Neutrophil (primary cell): ENCODE measurements around the gene TMPO.
"Not testable (repeated sequence)": the region's sequence is repeated elsewhere in the genome, so short reads cannot be mapped to it uniquely, and the experiment has no call there.

Experiments used
- H3K27ac ChIP-seq: fragments of 200-600 bp; sonication (generic); 2 replicates; pipeline ENCODE4 v1.5.1; 2016; ENCODE audit warnings: mild to moderate bottlenecking, moderate library complexity
- H3K27me3 ChIP-seq: fragments of 200-600 bp; sonication (generic); 2 replicates; pipeline ENCODE4 v1.6.0; 2016; ENCODE audit warnings: mild to moderate bottlenecking
- H3K36me3 ChIP-seq: fragments of 200-600 bp; sonication (generic); 2 replicates; pipeline ENCODE4 v1.5.1; 2017
- H3K4me1 ChIP-seq, 2 experiments: fragments of 200-600 bp in 1 of 2; sonication (generic) in 1 of 2; 1 replicate in 1 of 2; 2 replicates in 1 of 2; pipeline versions ENCODE4 v1.5.1 to v1.6.1; 2013 to 2016; ENCODE audit warnings: low read depth in 1 of 2, low read length in 1 of 2, mild to moderate bottlenecking in 1 of 2, moderate library complexity in 1 of 2; ENCODE audit not compliant: control insufficient read depth in 1 of 2, insufficient read depth in 1 of 2
- H3K4me3 ChIP-seq, 2 experiments: fragments of 200-600 bp in 1 of 2; sonication (generic) in 1 of 2; 1 replicate in 1 of 2; 2 replicates in 1 of 2; pipeline ENCODE4 v1.5.1; 2013 to 2016; ENCODE audit warnings: low read depth in 1 of 2, low read length in 1 of 2, mild to moderate bottlenecking in 1 of 2, moderate library complexity in 1 of 2
- H3K9me3 ChIP-seq: fragments of 200-600 bp; sonication (generic); 2 replicates; pipeline ENCODE4 v1.5.1; 2016
- TF ChIP-seq, protein P1 (sequence below): fragments of 200-600 bp; sonication (generic); IDR thresholded peaks from 2 replicates; pipeline ENCODE4 v1.5.1; 2016; ENCODE audit warnings: antibody characterized with exemption

TMPO gene

GRCh38 chr12:98503592-98504367 lies 11.6 kb upstream of the TMPO start:
- peak overlapping the region; percentile 67 to 71 for H3K4me3 ChIP-seq
- H3K36me3 ChIP-seq = no peaks in the 10 kb centered on the region
- no peaks in the 10 kb centered on the region for H3K27me3 ChIP-seq
- peaks cover 21 to 26% of the 10 kb centered on the region in 2 experiments for H3K4me1 ChIP-seq
- TF ChIP-seq, protein P1, sequence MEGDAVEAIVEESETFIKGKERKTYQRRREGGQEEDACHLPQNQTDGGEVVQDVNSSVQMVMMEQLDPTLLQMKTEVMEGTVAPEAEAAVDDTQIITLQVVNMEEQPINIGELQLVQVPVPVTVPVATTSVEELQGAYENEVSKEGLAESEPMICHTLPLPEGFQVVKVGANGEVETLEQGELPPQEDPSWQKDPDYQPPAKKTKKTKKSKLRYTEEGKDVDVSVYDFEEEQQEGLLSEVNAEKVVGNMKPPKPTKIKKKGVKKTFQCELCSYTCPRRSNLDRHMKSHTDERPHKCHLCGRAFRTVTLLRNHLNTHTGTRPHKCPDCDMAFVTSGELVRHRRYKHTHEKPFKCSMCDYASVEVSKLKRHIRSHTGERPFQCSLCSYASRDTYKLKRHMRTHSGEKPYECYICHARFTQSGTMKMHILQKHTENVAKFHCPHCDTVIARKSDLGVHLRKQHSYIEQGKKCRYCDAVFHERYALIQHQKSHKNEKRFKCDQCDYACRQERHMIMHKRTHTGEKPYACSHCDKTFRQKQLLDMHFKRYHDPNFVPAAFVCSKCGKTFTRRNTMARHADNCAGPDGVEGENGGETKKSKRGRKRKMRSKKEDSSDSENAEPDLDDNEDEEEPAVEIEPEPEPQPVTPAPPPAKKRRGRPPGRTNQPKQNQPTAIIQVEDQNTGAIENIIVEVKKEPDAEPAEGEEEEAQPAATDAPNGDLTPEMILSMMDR = peak; percentile 44
- peak overlapping the region; percentile 88 for H3K27ac ChIP-seq
- no peaks in the 10 kb centered on the region for H3K9me3 ChIP-seq

- Histone ChIP-seq H3K27ac (peak overlapping the region; percentile 88), H3K4me1 (peaks cover 21 to 26% of the 10 kb centered on the region in 2 experiments), H3K9me3 (no peaks in the 10 kb centered on the region), H3K36me3 (no peaks in the 10 kb centered on the region), H3K4me3 (peak overlapping the region; percentile 67 to 71), H3K27me3 (no peaks in the 10 kb centered on the region)
- TF ChIP-seq, protein P1 = no peak
These were observed 11.1 kb upstream of the TMPO start for GRCh38 chr12:98504368-98504617.

DNA sequence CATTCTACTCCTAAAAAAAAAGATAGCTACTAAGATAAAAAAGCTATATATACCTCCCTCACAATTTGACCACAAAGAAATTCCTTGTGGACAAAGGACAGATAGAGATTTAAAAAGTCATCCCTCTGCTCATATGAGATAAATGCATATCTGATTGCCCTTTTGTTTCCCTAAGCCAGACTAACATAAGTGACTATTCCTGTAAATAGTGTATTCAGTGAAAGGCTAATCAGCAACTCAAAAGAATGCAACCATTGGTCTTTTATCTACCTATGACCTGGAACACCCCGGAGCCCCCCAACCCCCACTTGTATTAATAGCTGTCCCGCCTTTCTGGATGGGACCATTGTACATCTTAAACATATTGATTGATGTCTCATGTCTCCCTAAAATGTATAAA lies 6.3 kb upstream of the TMPO start:
- TF ChIP-seq, protein P1 = no peak
- Histone ChIP-seq H3K27me3 (no peaks in the 10 kb centered on the region), H3K4me3 (no peak overlapping the region)

GRCh38 chr12:98511806-98512205 lies 3.6 kb upstream of the TMPO start:
- not testable (repeated sequence) for H3K9me3 ChIP-seq, H3K27ac ChIP-seq, H3K27me3 ChIP-seq, H3K4me3 ChIP-seq, H3K36me3 ChIP-seq
- H3K4me1 ChIP-seq = peaks cover 22 to 23% of the 10 kb centered on the region in 2 experiments

More for the DNA sequence above, 6.3 kb upstream of the TMPO start:
- H3K4me1 ChIP-seq = peaks cover 12 to 14% of the 10 kb centered on the region in 2 experiments
- H3K9me3 ChIP-seq = no peaks in the 10 kb centered on the region
- H3K27ac ChIP-seq = no peak overlapping the region
- no peaks in the 10 kb centered on the region for H3K36me3 ChIP-seq

GRCh38 chr12:98513379-98514322 lies 1.7 kb upstream of the TMPO start:
- TF ChIP-seq, protein P1 = no peak
- no peaks in the 10 kb centered on the region for H3K27me3 ChIP-seq
- H3K4me1 ChIP-seq = peaks cover 27 to 28% of the 10 kb centered on the region in 2 experiments
- no peaks in the 10 kb centered on the region for H3K9me3 ChIP-seq
- no peaks in the 10 kb centered on the region for H3K36me3 ChIP-seq
- peak overlapping the region; percentile 82 for H3K27ac ChIP-seq
- H3K4me3 ChIP-seq = no peak overlapping the region

DNA sequence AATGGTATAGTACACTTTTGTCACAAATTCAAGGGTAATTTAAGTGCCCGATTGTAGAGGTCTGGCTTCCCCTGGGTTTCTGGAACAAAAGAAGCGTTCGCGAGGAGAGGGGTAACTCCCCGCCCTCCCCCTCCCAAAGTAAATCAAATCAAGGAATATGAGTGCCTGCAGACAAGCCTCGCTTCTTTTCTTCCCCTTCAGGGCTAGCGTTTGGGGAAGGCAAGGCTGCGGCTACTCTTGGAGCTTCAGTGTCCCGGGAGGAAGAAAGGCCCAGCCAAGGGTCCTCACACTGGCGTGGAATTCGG lies 456 bp upstream of the TMPO start:
- H3K4me3 ChIP-seq = peak overlapping the region; percentile 85 to 92
- H3K4me1 ChIP-seq = peaks cover 27 to 28% of the 10 kb centered on the region in 2 experiments
- H3K9me3 ChIP-seq = no peaks in the 10 kb centered on the region
- no peaks in the 10 kb centered on the region for H3K36me3 ChIP-seq
- TF ChIP-seq, protein P1 = no peak
- H3K27me3 ChIP-seq = no peaks in the 10 kb centered on the region
- H3K27ac ChIP-seq = peak overlapping the region; percentile 82
